Measurements from ENCODE around the gene SLC9B2.
A peak's percentile ranks its signal among the peaks of the same experiment; 100 is the strongest.

SLC9B2 gene

DNA sequence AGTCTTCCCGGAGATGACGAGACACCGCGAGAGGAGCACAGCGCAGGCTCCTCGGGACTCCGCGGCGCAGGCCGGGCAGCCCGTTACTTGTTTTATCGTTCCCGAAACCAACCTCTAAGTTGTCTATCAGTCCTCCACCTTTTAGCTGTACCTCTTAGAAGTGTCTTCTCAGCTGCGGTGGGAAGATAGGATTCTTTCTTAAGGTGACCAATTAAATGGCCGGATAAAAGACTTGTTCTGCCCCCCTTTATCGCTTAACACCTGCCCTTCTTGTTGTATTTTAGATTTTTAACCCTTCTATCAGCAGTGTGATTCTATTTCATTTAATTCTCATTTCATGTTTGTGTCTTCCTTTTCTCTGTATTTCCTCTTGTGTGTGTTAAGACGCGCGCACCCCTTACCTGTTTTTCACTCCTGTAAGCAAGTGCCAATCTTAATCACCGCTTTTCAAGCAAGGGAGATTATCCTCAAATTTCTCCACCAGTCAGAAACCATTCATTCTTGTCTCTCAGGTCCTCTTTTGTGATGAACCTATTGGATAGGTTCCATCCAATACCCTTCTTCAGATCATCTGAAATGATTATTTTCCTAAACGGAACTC is at the start of gene SLC9B2:
Gene SLC9B2, minus strand, starts transcription at position 15 of the 601 bp plus-strand sequence. CDS start 9,211 bp downstream, outside the sequence.
- peak; percentile 13 for DNase-seq (ENCODE audit: low spot score)

DNA sequence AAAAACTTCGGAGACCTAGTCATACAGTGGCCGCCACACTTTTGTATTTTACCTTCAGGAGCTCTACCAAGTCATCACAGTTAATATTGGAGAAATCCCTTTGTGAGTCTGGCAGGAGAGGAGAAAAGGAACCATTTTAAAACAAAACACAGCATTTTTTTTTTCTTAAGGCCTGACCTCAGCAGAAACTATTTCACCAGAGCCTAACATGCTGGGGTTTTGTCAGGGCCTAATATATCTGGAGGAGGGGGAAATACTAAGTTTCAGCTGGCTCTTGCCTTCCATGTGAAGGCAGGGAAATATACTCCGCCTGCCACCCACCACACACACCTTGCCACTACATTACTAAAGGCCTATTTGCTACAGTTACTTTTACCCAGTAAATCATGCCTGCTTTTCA is 49.6 kb upstream of the SLC9B2 start:
- DNase-seq (ENCODE audit: low spot score) = no peak

- DNase-seq (ENCODE audit: low spot score) = no peak
Measured at GRCh38 chr4:103123114-103123513, 46.6 kb upstream of the SLC9B2 start.

DNA sequence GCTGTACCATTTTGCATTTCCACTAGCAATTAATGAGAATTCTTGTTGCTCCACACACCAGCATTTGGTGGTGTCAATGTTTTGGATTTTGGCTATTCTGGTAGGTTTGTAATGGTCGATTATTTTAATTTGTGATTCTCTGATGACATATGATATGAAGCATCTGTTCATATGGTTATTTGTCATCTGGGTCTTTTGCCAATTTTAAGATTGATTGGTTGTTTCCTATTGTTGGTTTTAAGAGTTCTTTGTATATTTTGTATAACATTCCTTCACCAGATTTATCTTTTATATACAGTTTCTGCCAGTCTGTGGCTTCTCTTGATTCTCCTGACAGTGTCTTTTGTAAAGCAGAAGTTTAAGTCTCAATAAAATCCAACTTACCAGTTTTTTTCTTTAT is 41.6 kb upstream of the SLC9B2 start:
- no peak for DNase-seq (ENCODE audit: low spot score)

GRCh38 chr4:103111598-103111997 is 35.0 kb upstream of the SLC9B2 start:
- DNase-seq (ENCODE audit: low spot score) = no peak

DNA sequence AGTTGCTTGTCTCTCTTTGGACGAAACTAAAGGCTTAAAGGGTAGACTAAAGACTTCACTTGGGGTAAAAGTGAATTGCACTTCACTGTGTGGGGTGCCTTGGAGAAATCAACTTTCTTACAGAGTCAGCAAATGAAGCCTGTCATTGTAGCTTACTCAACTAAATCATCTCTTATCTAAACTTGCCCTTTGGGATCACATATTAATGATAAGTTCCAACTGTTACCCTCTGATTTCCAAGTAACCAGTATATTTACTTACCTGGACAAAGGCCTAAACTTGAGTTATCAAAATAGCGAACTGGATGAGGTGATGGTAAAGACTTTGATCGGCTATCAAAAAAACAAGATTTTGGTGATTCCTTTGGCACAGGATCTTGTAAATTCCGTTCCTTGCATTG is 32.0 kb upstream of the SLC9B2 start:
- no peak for DNase-seq (ENCODE audit: low spot score)

- DNase-seq (ENCODE audit: low spot score) = no peak
Measured at GRCh38 chr4:103105558-103106356, 29.2 kb upstream of the SLC9B2 start.

DNA sequence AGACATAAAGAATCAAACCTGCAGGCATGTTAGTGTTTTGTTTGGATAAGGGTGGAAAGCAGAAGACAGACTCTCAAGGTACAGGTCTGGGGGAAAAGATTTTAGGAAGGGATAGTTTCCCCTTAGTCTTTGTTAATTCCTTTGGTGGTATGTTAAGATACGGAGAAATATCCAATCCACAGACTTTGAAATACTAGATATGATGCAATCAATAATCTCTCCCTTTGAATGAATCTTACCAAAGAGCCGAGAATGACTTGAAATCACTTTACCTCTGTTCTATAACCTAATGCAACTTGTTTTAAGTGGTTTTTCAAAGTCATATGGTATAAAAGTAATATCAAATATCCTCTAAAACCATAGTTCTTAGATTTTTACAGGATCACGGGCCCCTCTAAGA is 28.3 kb upstream of the SLC9B2 start:
- no peak for DNase-seq (ENCODE audit: low spot score)

- no peak for DNase-seq (ENCODE audit: low spot score)
Measured at GRCh38 chr4:103100691-103101090, 24.1 kb upstream of the SLC9B2 start.

GRCh38 chr4:103099691-103100392 is 23.3 kb upstream of the SLC9B2 start, which contains the start of gene BDH2:
BDH2 (minus strand) TSS chr4:103099834; CDS start chr4:103096254, 3,580 bp downstream.
- DNase-seq (ENCODE audit: low spot score) = peak; percentile 90

- DNase-seq (ENCODE audit: low spot score) = no peak
Measured at GRCh38 chr4:103098756-103099440, 22.3 kb upstream of the SLC9B2 start.

- DNase-seq (ENCODE audit: low spot score) = no peak
Measured at GRCh38 chr4:103098341-103098740, 21.8 kb upstream of the SLC9B2 start.

GRCh38 chr4:103097112-103097511 is 20.6 kb upstream of the SLC9B2 start:
- DNase-seq (ENCODE audit: low spot score) = no peak

- DNase-seq (ENCODE audit: low spot score) = no peak
Measured at GRCh38 chr4:103095080-103095479, 18.5 kb upstream of the SLC9B2 start.

DNA sequence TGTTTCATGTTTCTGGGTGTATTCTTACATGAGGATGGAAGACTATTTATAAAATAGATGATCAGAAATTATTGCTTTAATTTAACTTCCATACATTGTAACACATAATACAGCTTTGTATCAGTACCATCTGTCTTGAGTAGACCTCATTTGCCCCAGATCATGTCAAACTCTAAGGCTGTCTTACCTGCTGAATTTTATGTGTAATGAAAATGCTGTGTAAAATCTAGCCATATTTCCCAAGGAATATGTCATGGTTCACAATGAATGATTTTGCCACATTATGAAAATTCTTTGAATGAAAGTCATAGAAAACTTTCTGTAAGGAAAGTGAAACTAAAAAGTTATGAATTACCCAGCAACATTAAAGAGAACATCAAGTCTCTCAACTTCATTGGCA is 15.7 kb upstream of the SLC9B2 start:
- DNase-seq (ENCODE audit: low spot score) = no peak

GRCh38 chr4:103091601-103092223 is 15.2 kb upstream of the SLC9B2 start:
- DNase-seq (ENCODE audit: low spot score) = peak; percentile 59

DNA sequence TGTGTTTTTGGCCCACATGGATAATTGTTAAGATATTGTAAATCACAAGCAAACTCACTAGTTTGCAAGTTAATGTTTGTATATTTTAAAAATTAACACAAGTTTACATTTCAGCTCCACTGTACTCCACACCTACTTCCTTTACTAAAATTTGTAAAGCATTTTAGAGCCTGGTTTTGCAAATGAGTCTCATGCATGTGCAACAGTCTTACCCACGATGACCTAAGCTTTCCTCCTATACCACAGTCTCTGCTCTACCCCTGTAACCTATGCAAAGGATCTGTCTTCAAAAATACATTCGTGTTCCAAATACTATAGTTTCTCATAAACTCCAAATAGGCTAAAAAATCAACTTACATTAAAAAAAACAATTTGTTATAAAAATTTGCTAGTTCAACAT is 12.9 kb upstream of the SLC9B2 start:
- DNase-seq (ENCODE audit: low spot score) = no peak

DNA sequence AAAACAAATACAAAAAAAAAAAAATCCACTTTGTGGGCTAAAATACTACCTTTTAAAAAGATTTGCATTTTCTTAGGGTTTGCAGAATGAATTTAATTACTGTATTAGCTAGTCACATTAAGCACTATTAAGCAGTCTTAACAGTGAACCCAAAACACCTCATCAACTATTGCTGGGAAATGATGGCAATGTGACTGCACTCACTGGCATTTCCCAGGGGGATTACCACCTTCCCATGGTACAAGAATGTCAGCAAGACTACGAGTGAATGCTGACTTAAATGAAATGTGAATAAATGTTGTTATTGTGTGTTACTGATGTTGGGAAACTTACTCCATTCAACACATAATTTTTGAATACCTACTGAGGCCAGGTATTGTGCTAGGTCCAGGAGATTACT is 10.0 kb upstream of the SLC9B2 start:
- no peak for DNase-seq (ENCODE audit: low spot score)

GRCh38 chr4:103085555-103086196 is 9.1 kb upstream of the SLC9B2 start:
- DNase-seq (ENCODE audit: low spot score) = no peak

- DNase-seq (ENCODE audit: low spot score) = no peak
Measured at GRCh38 chr4:103079621-103080020, 3.1 kb upstream of the SLC9B2 start.

Data from activated CD4-positive, alpha-beta T cell treated with anti-CD3 and anti-CD28 coated beads, Interleukin-2, Interleukin-4, amounts not matched to agents 100 ng/mL and 50 ng/mL, durations not matched to agents 16 hours and 8 hours (primary cell).